Fibroblast of skin of abdomen (primary cell): ENCODE measurements around the gene ALDH18A1.
"Not testable (repeated sequence)": the region's sequence is repeated elsewhere in the genome, so short reads cannot be mapped to it uniquely, and the experiment has no call there.

ENCODE experiments used
- DNase-seq: peaks from one replicate; pipeline ENCODE4 v3.0.0-alpha.2; 2013

Gene ALDH18A1

DNA sequence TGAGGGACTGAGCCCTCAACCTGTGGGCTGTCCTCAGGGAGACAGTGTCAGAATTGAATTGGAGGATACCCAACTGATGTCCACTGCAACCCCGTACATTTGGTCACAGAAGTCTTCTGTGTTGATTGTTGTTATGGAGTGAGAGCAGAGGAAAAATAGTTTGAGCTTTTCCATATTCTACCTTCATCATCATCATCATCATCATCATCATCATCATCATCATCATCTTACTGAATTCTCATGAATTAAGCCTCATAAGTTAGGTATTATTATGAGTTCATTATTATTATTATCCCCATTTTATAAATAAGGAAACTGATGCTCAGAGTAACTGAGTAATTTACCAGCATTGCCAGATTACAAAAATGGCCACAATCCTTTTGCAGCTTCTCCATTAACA lies 8.4 kb downstream of the ALDH18A1 start:
- DNase-seq = no peak

- no peak for DNase-seq
Measured at GRCh38 chr10:95646160-95646559, 10.4 kb downstream of the ALDH18A1 start.

DNA sequence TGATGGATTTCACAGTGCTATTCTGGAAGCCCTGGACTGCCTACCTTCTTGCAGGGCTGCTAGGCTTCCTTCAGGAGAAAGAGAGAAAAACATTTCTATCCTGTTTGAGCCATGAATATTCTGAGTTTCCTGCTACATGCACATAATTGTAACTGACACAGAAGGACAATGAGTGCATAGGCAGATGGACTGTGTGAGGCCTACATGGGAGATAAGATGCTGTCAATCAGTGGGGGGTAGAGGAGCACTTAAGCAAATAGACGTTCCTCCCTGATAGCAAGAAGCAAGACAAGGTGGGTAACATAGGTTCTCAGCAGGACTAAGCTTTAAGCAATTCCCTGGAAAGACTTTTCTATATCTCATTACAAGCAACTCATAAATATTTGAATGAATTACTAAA lies 11.6 kb downstream of the ALDH18A1 start:
- no peak for DNase-seq

DNA sequence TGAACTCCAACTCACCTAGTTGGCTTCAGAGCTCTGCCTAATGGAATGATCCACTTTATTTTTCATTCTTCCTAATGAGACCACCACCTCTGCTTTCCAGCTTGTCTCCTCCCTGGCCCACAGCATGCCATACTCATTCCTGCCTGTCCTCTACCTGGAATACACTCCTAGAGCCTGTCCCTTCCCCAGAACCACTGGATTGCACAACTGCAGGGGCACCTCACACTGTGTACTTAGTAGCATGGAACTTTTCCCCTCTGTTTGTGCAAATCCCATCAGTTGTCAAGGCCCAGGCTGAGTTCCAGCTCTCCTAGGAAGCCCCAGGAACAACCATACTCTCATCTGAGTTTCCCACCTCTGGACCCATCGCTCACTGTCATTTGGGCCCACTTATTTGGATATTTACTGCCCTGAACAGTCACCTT lies 15.6 kb downstream of the ALDH18A1 start:
- no peak for DNase-seq

GRCh38 chr10:95637911-95638310 lies 18.6 kb downstream of the ALDH18A1 start:
- no peak for DNase-seq

- no peak for DNase-seq
Measured at GRCh38 chr10:95637140-95637539, 19.4 kb downstream of the ALDH18A1 start.

GRCh38 chr10:95635319-95635733 lies 21.2 kb downstream of the ALDH18A1 start:
- DNase-seq = no peak

- no peak for DNase-seq
Measured at GRCh38 chr10:95628786-95629185, 27.7 kb downstream of the ALDH18A1 start.

GRCh38 chr10:95626500-95626899 lies 30.0 kb downstream of the ALDH18A1 start:
- no peak for DNase-seq

DNA sequence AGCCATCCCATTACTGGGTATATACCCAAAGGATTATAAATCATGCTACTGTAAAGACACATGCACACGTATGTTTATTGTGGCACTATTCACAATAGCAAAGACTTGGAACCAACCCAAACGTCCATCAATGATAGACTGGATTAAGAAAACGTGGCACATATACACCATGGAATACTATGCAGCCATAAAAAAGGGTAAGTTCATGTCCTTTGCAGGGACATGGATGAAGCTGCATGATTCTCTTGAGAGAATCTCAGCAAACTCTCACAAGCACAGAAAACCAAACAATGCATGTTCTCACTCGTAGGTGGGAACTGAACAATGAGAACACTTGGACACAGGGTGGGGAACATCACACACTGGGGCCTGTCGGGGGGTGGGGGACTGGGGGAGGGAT lies 36.1 kb downstream of the ALDH18A1 start:
- not testable (repeated sequence) for DNase-seq

GRCh38 chr10:95618101-95618500 lies 38.4 kb downstream of the ALDH18A1 start:
- DNase-seq = no peak

- DNase-seq = no peak
Measured at GRCh38 chr10:95616446-95616845, 40.1 kb downstream of the ALDH18A1 start.

GRCh38 chr10:95613330-95613729 lies 43.2 kb downstream of the ALDH18A1 start:
- no peak for DNase-seq

- DNase-seq = no peak
Measured at GRCh38 chr10:95610727-95611126, 45.8 kb downstream of the ALDH18A1 start.

DNA sequence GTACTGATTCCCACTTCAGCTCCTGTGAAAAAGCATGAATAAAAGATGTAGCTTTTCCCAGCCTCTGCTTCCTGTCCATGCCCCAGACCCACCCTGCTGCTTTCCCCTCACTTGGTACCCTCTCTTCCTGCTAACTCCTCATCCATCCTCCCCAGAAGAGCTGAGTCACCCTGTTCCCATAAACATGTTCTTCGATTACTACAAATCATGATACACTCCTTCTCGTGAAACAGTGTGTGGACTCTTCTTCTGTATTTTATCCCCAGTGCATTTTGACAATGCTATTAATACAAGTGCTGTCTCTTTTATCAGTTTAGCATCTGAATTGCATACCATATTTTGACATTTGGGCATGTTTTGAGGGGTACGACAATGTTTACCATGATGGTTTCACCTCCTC lies 49.6 kb downstream of the ALDH18A1 start:
- DNase-seq = no peak

DNA sequence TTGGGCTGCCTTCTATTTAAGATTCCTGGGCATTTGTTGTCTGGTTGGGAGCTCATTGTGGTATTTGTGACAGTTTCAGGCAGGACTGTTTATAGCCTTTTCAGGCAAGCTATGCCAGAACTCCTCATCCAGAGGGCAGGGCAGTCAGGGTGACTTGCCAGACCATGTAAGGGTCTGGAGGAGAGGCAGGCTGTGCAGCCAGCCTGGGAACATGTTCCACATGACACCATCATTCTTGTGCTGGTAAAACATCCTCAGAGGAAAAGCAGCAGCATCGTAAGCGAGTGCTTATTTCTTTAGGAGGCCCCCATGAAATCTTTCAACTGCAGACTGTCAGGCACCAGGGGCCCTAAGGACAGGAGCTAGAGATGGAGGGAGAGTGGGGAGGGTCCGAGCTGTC lies 51.3 kb downstream of the ALDH18A1 start:
- no peak for DNase-seq

DNA sequence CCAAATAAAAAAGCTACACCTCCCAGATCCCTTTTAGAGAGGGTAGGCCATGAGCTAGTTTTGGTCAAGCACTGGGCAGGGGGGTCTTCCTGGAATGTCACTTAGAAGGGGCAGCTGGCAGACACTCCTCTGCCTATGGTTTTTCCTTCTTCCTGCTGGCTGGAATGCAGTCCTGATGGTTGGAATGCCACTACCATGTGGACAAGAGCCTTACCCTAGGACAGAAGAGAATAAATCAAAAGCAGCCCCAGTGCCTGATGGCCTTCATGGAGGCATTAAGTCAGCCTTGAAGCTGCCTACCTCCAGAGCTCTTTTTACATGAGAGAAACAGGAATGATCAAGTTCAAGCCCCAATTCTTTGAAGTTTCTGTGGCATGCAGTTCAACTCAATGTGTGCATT lies 51.9 kb downstream of the ALDH18A1 start:
- peak; percentile 28 for DNase-seq

GRCh38 chr10:95602382-95602781 lies 54.1 kb downstream of the ALDH18A1 start:
- DNase-seq = no peak

DNA sequence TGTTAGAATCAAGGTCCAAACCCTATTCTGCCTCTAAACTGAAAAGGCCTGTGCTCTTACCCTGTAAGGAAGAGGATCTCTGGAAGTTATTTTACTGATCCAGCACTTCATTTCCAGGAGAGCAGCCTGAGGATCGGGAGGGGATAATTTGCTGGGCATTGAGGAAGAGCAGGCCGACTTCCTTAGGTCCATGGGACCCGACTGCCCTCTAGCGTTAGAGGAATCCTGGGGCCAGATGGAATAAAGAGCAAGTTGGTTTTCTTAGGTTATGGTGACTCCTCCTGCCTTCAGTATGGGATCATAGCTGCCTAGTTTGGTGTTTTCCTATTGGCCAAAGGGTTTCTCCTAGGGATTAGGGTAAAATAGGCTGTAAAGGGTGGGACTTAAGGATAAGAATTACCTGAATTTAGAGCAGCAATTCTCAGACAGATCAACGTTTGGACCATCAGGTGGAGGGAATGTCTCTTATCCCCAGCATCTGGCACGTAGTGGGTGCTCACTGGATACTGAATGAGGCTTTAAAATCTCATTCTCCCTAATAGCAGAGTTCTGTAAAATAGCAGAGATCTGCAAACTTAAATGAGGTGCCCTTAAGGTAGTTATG lies 55.3 kb downstream of the ALDH18A1 start:
- peak; percentile 80 for DNase-seq

DNA sequence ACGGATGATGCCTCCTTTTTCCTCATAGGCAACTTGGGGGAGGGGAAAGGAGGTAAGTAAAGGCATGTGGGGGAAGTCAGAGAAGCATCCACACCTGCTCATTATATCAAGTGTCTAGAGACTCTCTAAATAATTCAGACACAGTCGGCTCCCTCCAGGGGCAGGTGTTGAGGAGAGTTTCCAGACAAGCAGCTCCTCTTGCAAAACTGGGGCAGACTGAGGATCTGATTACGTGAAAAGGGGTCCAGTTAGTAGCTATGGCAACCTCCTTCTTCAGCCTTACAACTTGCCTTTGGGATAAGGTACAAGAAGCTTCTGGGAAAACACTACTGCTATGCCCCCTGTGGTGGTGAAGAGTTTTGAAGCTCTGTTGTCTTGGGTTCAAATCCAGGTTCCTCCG lies 56.4 kb downstream of the ALDH18A1 start:
- no peak for DNase-seq

GRCh38 chr10:95597788-95598187 lies 58.7 kb downstream of the ALDH18A1 start:
- DNase-seq = no peak

- no peak for DNase-seq
Measured at GRCh38 chr10:95588025-95588424, 68.5 kb downstream of the ALDH18A1 start.

- no peak for DNase-seq
Measured at GRCh38 chr10:95579835-95580535, 76.5 kb downstream of the ALDH18A1 start.

GRCh38 chr10:95579292-95579691 lies 77.2 kb downstream of the ALDH18A1 start:
- no peak for DNase-seq

DNA sequence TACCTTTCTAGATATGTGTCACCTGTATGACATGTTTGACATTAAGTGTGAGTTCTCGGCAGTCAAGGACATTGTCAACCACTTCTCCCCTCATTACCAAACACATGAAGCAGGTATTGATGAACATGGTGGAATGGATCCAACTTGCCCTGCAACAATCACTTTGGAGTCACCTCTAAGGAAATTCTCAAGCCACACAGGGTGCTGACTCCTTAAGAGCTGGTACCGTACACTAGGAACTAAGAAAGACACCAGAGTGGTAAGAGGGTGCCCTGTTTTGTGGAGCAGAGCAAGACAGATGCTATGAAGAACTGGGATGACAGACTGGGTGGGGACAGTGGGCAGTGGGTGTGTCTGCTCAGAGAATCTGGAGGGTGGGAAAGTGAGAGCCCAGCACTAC lies 77.9 kb downstream of the ALDH18A1 start:
- DNase-seq = no peak
